ENCODE measurements around the gene SYNPO2. TPM values are rescaled to one million over a fixed set of nuclear protein-coding genes. Genes with fewer than 3 reads are reported as not detected.
"Not testable (repeated sequence)": the region's sequence is repeated elsewhere in the genome, so short reads cannot be mapped to it uniquely, and the experiment has no call there.

Gene SYNPO2
- total RNA-seq, 2 experiments from 2014 or later = 0.22 to 0.41 TPM

GRCh38 chr4:118877797-118878196 is 10.9 kb upstream of the SYNPO2 start:
- Histone ChIP-seq H3K4me3 (ENCODE audit: low read length) (no peak overlapping the region), H3K36me3 (ENCODE audit: insufficient read depth, low read length) (no peaks in the 10 kb centered on the region), H3K27me3 (ENCODE audit: control insufficient read depth in 1 of 2, insufficient read depth in 2 of 2, low read length in 2 of 2) (no peaks in the 10 kb centered on the region), H3K9me3 (ENCODE audit: control insufficient read depth in 1 of 2, insufficient read depth in 1 of 2, low read length in 2 of 2) (no peaks in the 10 kb centered on the region), H3K4me1 (ENCODE audit: insufficient read depth, low read length) (no peaks in the 10 kb centered on the region), H3K27ac (ENCODE audit: low read depth in 1 of 2, low read length in 2 of 2) (no peak overlapping the region)
- Mint-ChIP-seq H3K27ac (no peak overlapping the region), H3K36me3 (ENCODE audit: low read depth) (peaks cover 16% of the 10 kb centered on the region), H3K9me3 (peaks cover 2% of the 10 kb centered on the region), H3K27me3 (no peaks in the 10 kb centered on the region), H3K4me1 (ENCODE audit: low read depth) (no peaks in the 10 kb centered on the region), H3K4me3 (no peak overlapping the region)
- intact Hi-C loops (cut with DNase I, micrococcal nuclease) = no loop called here
- DNase-seq = no peak
- ATAC-seq (ENCODE audit: poor library complexity) = no peak
- ChIA-PET CTCF (no interaction called here), POLR2A (no interaction called here)
- TF ChIP-seq CTCF (IDR thresholded peaks at IDR 0.05) = no peak

GRCh38 chr4:118878507-118878906 is 10.1 kb upstream of the SYNPO2 start:
- not testable (repeated sequence) for ATAC-seq (ENCODE audit: poor library complexity)

GRCh38 chr4:118879409-118879808 is 9.2 kb upstream of the SYNPO2 start:
- POLR2A ChIA-PET = no interaction called here
- H3K27me3 Mint-ChIP-seq = no peaks in the 10 kb centered on the region
- Histone ChIP-seq H3K9me3 (ENCODE audit: control insufficient read depth in 1 of 2, insufficient read depth in 1 of 2, low read length in 2 of 2) (no peaks in the 10 kb centered on the region), H3K36me3 (ENCODE audit: insufficient read depth, low read length) (no peaks in the 10 kb centered on the region), H3K27ac (ENCODE audit: low read depth in 1 of 2, low read length in 2 of 2) (no peak overlapping the region), H3K27me3 (ENCODE audit: control insufficient read depth in 1 of 2, insufficient read depth in 2 of 2, low read length in 2 of 2) (no peaks in the 10 kb centered on the region), H3K4me3 (ENCODE audit: low read length) (no peak overlapping the region), H3K4me1 (ENCODE audit: insufficient read depth, low read length) (no peaks in the 10 kb centered on the region)
- no peaks in the 10 kb centered on the region for H3K4me1 Mint-ChIP-seq (ENCODE audit: low read depth)
- H3K9me3 Mint-ChIP-seq = peaks cover 2% of the 10 kb centered on the region
- CTCF ChIA-PET = no interaction called here
- no peak overlapping the region for H3K4me3 Mint-ChIP-seq
- no peak for TF ChIP-seq CTCF (IDR thresholded peaks at IDR 0.05)
- intact Hi-C loops (cut with DNase I, micrococcal nuclease) = no loop called here
- no peak for DNase-seq
- no peak overlapping the region for H3K27ac Mint-ChIP-seq
- no peak for ATAC-seq (ENCODE audit: poor library complexity)
- H3K36me3 Mint-ChIP-seq (ENCODE audit: low read depth) = peaks cover 16% of the 10 kb centered on the region

More at GRCh38 chr4:118878507-118878906, 10.1 kb upstream of the SYNPO2 start:
- H3K9me3 ChIP-seq (ENCODE audit: control insufficient read depth in 1 of 2, insufficient read depth in 1 of 2, low read length in 2 of 2); CTCF ChIA-PET; H3K4me1 Mint-ChIP-seq (ENCODE audit: low read depth); intact Hi-C loops (cut with DNase I, micrococcal nuclease); H3K4me3 ChIP-seq (ENCODE audit: low read length); POLR2A ChIA-PET; H3K27ac Mint-ChIP-seq; H3K4me3 Mint-ChIP-seq; H3K9me3 Mint-ChIP-seq; H3K27me3 Mint-ChIP-seq; H3K36me3 ChIP-seq (ENCODE audit: insufficient read depth, low read length); H3K27me3 ChIP-seq (ENCODE audit: control insufficient read depth in 1 of 2, insufficient read depth in 2 of 2, low read length in 2 of 2); H3K27ac ChIP-seq (ENCODE audit: low read depth in 1 of 2, low read length in 2 of 2); H3K4me1 ChIP-seq (ENCODE audit: insufficient read depth, low read length); DNase-seq: not testable (repeated sequence)
- peaks cover 16% of the 10 kb centered on the region for H3K36me3 Mint-ChIP-seq (ENCODE audit: low read depth)

- H3K9me3 ChIP-seq (ENCODE audit: control insufficient read depth in 1 of 2, insufficient read depth in 1 of 2, low read length in 2 of 2) = no peaks in the 10 kb centered on the region
- H3K4me1 ChIP-seq (ENCODE audit: insufficient read depth, low read length) = no peaks in the 10 kb centered on the region
- intact Hi-C loops (cut with DNase I, micrococcal nuclease) = no loop called here
- Mint-ChIP-seq H3K9me3 (peaks cover 2% of the 10 kb centered on the region), H3K27ac (no peak overlapping the region), H3K4me1 (ENCODE audit: low read depth) (no peaks in the 10 kb centered on the region), H3K36me3 (ENCODE audit: low read depth) (peaks cover 10% of the 10 kb centered on the region), H3K27me3 (peaks cover 10% of the 10 kb centered on the region), H3K4me3 (no peak overlapping the region)
- H3K27ac ChIP-seq (ENCODE audit: low read depth in 1 of 2, low read length in 2 of 2) = no peak overlapping the region
- no peak overlapping the region for H3K4me3 ChIP-seq (ENCODE audit: low read length)
- no peaks in the 10 kb centered on the region for H3K27me3 ChIP-seq (ENCODE audit: control insufficient read depth in 1 of 2, insufficient read depth in 2 of 2, low read length in 2 of 2)
- ATAC-seq (ENCODE audit: poor library complexity) (no peak), DNase-seq (no peak)
- CTCF ChIA-PET = no interaction called here
- no peak for TF ChIP-seq CTCF (IDR thresholded peaks at IDR 0.05)
- no peaks in the 10 kb centered on the region for H3K36me3 ChIP-seq (ENCODE audit: insufficient read depth, low read length)
- POLR2A ChIA-PET = no interaction called here
Observed at GRCh38 chr4:118881512-118882146, 7.0 kb upstream of the SYNPO2 start.
